ENCODE data around the gene PIGL.

DNA sequence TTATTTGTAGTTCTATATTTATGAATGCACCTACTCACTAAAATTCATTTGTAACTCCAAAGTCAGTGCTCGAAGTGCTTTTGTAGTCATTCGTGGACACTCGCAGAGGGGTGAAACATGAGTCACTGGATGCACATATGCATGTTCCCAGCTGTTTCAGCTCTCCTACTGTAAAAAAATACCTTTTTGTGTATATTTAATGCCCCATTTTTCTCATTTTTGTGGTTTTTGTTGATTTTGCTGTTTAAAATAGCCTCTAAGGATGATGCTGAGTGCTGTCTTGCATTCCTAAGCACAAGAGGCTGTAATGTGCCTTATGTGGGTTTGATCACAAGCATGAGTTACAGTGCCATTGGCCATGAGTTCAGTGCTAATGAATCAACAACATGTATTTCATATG lies 105.6 kb downstream of the PIGL start:
- TF ChIP-seq, protein P1, sequence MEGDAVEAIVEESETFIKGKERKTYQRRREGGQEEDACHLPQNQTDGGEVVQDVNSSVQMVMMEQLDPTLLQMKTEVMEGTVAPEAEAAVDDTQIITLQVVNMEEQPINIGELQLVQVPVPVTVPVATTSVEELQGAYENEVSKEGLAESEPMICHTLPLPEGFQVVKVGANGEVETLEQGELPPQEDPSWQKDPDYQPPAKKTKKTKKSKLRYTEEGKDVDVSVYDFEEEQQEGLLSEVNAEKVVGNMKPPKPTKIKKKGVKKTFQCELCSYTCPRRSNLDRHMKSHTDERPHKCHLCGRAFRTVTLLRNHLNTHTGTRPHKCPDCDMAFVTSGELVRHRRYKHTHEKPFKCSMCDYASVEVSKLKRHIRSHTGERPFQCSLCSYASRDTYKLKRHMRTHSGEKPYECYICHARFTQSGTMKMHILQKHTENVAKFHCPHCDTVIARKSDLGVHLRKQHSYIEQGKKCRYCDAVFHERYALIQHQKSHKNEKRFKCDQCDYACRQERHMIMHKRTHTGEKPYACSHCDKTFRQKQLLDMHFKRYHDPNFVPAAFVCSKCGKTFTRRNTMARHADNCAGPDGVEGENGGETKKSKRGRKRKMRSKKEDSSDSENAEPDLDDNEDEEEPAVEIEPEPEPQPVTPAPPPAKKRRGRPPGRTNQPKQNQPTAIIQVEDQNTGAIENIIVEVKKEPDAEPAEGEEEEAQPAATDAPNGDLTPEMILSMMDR (conservative IDR thresholded peaks at IDR 0.05 in 1 of 2, IDR thresholded peaks at IDR 0.05 in 1 of 2; ENCODE audit: low read depth in 1 of 2, low read length in 2 of 2) = no peak
- no peak for TF ChIP-seq EZH2 (IDR thresholded peaks at IDR 0.05; ENCODE audit: low read length, missing control alignments)
